Heart left ventricle (tissue), 13 donors: ENCODE data around the gene DPM2.

Experiments
- CTCF ChIP-seq, 12 donors: fragments of 200-600 bp; sonication (generic) in 4 of 12; IDR thresholded peaks; one replicate each; pipeline versions ENCODE4 v1.5.0 to v1.8.0; 2018 to 2022; ENCODE audit warnings: antibody characterized with exemption in 12 of 12, mild to moderate bottlenecking in 5 of 12
- POLR2A ChIP-seq, 2 donors: fragments of 450-650 bp; IDR thresholded peaks; one replicate each; pipeline ENCODE4 v1.6.1; 2017; ENCODE audit warnings: antibody characterized with exemption in 2 of 2, mild to moderate bottlenecking in 2 of 2, moderate library complexity in 2 of 2
- donor health status: ischemic (EF 13 %, LVEDD 7.1; RV severe dilation, severe dysfunction).
- donor health status: DM: no; HTN: yes; CAD: no.
- donor health status: DM: no; HTN: no; CAD: no.
- donor health status: ischemic (EF 25% LVEDD 6.9; RV normal size, moderate dysfunction).
- donor health status: ischemic (EF 25% LVEDD 5.7; RV mildly dilated, moderate dysfunction).
- donor health status: ischemic (EF 35%, LVEDD 5.7; RV mildly dilated, moderate dysfunction).
- donor health status: nonischemic (EF 11% LVEDD 7.7; RV severe dilation, severe dysfunction).
- donor health status: DM: yes; HTN: yes; CAD: no.
- donor health status: PGD.
- donor health status: ischemic (EF 29% LVEDD 5.4; RV normal size, mild dysfunction).
- donor health status: nonischemic (EF 23%, LVEDD 6.1; RV moderate dilation, normal function).

- no peak for TF ChIP-seq CTCF (IDR thresholded peaks at IDR 0.05)
- no peak for TF ChIP-seq POLR2A (IDR thresholded peaks at IDR 0.05)
Observed at GRCh38 chr9:127925959-127926905, 11.4 kb downstream of the DPM2 start.
